Activated T-cell treated with anti-CD3 and anti-CD28 coated beads, Interleukin-2, amount 50 U/mL, for 72 hours (primary cell): ENCODE data around the gene GADD45A. TPM values are rescaled to one million over a fixed set of nuclear protein-coding genes. Genes with fewer than 3 reads are reported as not detected.
"Not testable (repeated sequence)": the region's sequence is repeated elsewhere in the genome, so short reads cannot be mapped to it uniquely, and the experiment has no call there.

ENCODE experiments used
- ATAC-seq, 2 donors: fragments of 150-1000 bp; cut with Tn5 transposase; replicated peaks in 1 of 2; 2 replicates each; pipeline ENCODE4 v1.10.0; 2021; ENCODE audit warnings: moderate library complexity in 2 of 2, mild to moderate bottlenecking in 1 of 2
- DNase-seq, 2 donors: peaks; one replicate each; pipeline ENCODE4 v3.0.0; 2021 to 2022; ENCODE audit warnings: mixed read lengths in 1 of 2
- H3K27ac Mint-ChIP-seq: one replicate; pipeline ENCODE4 v1.8.0; 2022; ENCODE audit warnings: mild to moderate bottlenecking, moderate library complexity, mixed read lengths
- H3K27me3 Mint-ChIP-seq: one replicate; pipeline ENCODE4 v1.8.0; 2022; ENCODE audit warnings: low read depth, mixed read lengths
- H3K36me3 Mint-ChIP-seq, 2 donors: one replicate each; pipeline ENCODE4 v1.8.0; 2022; ENCODE audit warnings: mixed read lengths in 2 of 2, mild to moderate bottlenecking in 1 of 2; ENCODE audit not compliant: insufficient read depth in 2 of 2
- H3K4me1 Mint-ChIP-seq: one replicate; pipeline ENCODE4 v1.8.0; 2022; ENCODE audit warnings: low read depth, mixed read lengths
- H3K4me3 Mint-ChIP-seq, 2 donors: one replicate each; pipeline ENCODE4 v1.8.0; 2022; ENCODE audit warnings: mild to moderate bottlenecking in 2 of 2, mixed read lengths in 2 of 2, moderate library complexity in 2 of 2
- H3K9me3 Mint-ChIP-seq, 2 donors: one replicate each; pipeline ENCODE4 v1.8.0; 2022; ENCODE audit warnings: mixed read lengths in 2 of 2
- total RNA-seq, 2 donors: library from RNA; stranded (reverse); gene quantifications; one replicate each; pipeline ENCODE4 v1.2.3, GENCODE V29; 2022

The GADD45A gene
- total RNA-seq, 2 donors from 2014 or later = 113 to 135 TPM

DNA sequence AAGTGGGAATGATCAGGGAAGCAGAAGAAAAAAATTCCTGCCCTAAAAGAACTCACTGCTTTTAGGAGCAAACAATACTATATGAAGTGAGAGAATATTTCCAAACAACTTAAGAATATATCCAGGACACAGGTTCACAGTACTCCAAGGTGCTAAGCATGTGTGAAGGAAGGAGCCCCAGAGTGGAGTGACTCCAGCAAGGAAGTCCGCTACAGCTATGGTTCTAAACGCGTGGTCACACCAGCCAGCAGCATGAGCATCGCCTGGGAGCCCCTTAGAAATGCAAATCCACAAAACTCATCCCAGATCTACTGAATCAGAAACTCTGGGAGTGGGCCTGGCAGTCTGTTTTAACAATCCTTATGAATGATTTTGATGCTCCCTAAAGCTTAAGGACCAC lies 36.1 kb downstream of the GADD45A start:
- peaks cover 5% of the 10 kb centered on the region for H3K4me1 Mint-ChIP-seq
- H3K27me3 Mint-ChIP-seq = no peaks in the 10 kb centered on the region
- H3K27ac Mint-ChIP-seq = no peak overlapping the region
- no peak overlapping the region for H3K4me3 Mint-ChIP-seq
- H3K9me3 Mint-ChIP-seq = no peaks in the 10 kb centered on the region
- DNase-seq (no peak), ATAC-seq (no peak)
- H3K36me3 Mint-ChIP-seq = no peaks in the 10 kb centered on the region

GRCh38 chr1:67721650-67722291 lies 36.8 kb downstream of the GADD45A start:
- DNase-seq = no peak
- no peak for ATAC-seq
- no peaks in the 10 kb centered on the region for H3K9me3 Mint-ChIP-seq
- H3K36me3 Mint-ChIP-seq = no peaks in the 10 kb centered on the region
- H3K27ac Mint-ChIP-seq = no peak overlapping the region
- no peaks in the 10 kb centered on the region for H3K27me3 Mint-ChIP-seq
- H3K4me3 Mint-ChIP-seq = no peak overlapping the region
- H3K4me1 Mint-ChIP-seq = peaks cover 9% of the 10 kb centered on the region

GRCh38 chr1:67722292-67722944 lies 37.4 kb downstream of the GADD45A start:
- Mint-ChIP-seq H3K36me3 (no peaks in the 10 kb centered on the region), H3K4me3 (no peak overlapping the region), H3K27me3 (no peaks in the 10 kb centered on the region), H3K9me3 (no peaks in the 10 kb centered on the region), H3K4me1 (peaks cover 9% of the 10 kb centered on the region), H3K27ac (no peak overlapping the region)
- DNase-seq (no peak), ATAC-seq (no peak)

DNA sequence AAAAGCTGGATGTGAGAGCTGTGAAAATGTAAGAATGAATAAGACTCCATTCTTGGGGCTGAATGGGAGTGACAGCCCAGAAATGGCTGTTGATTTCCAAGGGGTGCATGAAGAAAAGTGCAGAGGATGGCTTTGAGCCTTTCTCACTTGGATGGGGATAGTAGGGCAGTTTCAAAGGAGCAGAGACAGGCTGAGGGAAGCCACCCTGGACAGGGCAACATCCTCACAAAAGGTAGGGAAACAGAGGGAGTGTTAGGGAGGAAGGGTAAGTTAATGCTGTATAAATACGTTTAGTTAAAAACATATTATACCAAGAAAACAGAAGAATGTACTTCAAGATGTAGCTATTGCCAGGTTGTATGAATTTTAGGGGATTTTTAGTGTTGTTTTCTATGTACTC lies 38.1 kb downstream of the GADD45A start:
- Mint-ChIP-seq H3K27me3 (no peaks in the 10 kb centered on the region), H3K4me3 (no peak overlapping the region), H3K27ac (no peak overlapping the region), H3K4me1 (peaks cover 9% of the 10 kb centered on the region), H3K36me3 (no peaks in the 10 kb centered on the region), H3K9me3 (no peaks in the 10 kb centered on the region)
- DNase-seq (no peak), ATAC-seq (no peak)

- Mint-ChIP-seq H3K9me3 (no peaks in the 10 kb centered on the region), H3K27me3 (no peaks in the 10 kb centered on the region), H3K4me3 (no peak overlapping the region), H3K36me3 (no peaks in the 10 kb centered on the region), H3K27ac (no peak overlapping the region), H3K4me1 (peaks cover 13% of the 10 kb centered on the region)
- ATAC-seq (peak; percentile 91), DNase-seq (peak; percentile 11)
Measured at GRCh38 chr1:67723620-67724019, 38.6 kb downstream of the GADD45A start.

- H3K9me3 Mint-ChIP-seq = no peaks in the 10 kb centered on the region
- no peak overlapping the region for H3K4me3 Mint-ChIP-seq
- peaks cover 22% of the 10 kb centered on the region for H3K4me1 Mint-ChIP-seq
- H3K27me3 Mint-ChIP-seq = peaks cover 7% of the 10 kb centered on the region
- ATAC-seq (no peak), DNase-seq (no peak)
- no peak overlapping the region for H3K27ac Mint-ChIP-seq
- no peaks in the 10 kb centered on the region for H3K36me3 Mint-ChIP-seq
Measured at GRCh38 chr1:67724928-67725560, 40.0 kb downstream of the GADD45A start.

DNA sequence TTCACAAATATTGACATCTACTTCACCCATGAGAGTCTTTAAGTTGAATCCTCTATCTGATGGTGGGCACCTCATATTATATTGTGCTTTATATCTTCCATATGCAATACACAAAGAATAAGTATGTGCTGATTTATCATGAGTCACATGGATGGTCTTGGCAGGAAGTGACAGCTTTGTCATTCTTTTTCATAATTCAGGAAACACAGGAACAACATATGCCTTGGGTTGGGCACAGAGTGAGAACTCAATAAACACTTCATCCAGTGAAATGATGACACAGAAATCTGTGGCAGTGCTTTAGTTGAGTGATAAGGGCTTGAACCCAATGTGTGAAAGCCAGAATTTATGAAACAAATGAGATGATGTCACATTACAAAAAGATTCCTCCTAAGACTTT lies 41.2 kb downstream of the GADD45A start:
- H3K27ac Mint-ChIP-seq = no peak overlapping the region
- DNase-seq (no peak), ATAC-seq (peak; percentile 24 to 51)
- H3K4me1 Mint-ChIP-seq = peaks cover 24% of the 10 kb centered on the region
- peaks cover 7% of the 10 kb centered on the region for H3K27me3 Mint-ChIP-seq
- H3K36me3 Mint-ChIP-seq = no peaks in the 10 kb centered on the region
- H3K9me3 Mint-ChIP-seq = no peaks in the 10 kb centered on the region
- no peak overlapping the region for H3K4me3 Mint-ChIP-seq

- H3K36me3 Mint-ChIP-seq = no peaks in the 10 kb centered on the region
- no peaks in the 10 kb centered on the region for H3K9me3 Mint-ChIP-seq
- no peak overlapping the region for H3K4me3 Mint-ChIP-seq
- H3K4me1 Mint-ChIP-seq = peaks cover 24% of the 10 kb centered on the region
- no peak overlapping the region for H3K27ac Mint-ChIP-seq
- DNase-seq (no peak), ATAC-seq (peak; percentile 36 to 47)
- peaks cover 7% of the 10 kb centered on the region for H3K27me3 Mint-ChIP-seq
Measured at GRCh38 chr1:67729872-67730271, 44.9 kb downstream of the GADD45A start.

GRCh38 chr1:67730312-67730711 lies 45.3 kb downstream of the GADD45A start:
- H3K36me3 Mint-ChIP-seq, H3K27me3 Mint-ChIP-seq, H3K4me3 Mint-ChIP-seq, H3K9me3 Mint-ChIP-seq, H3K27ac Mint-ChIP-seq, DNase-seq, ATAC-seq: not testable (repeated sequence)
- H3K4me1 Mint-ChIP-seq = peaks cover 24% of the 10 kb centered on the region

GRCh38 chr1:67731322-67731721 lies 46.3 kb downstream of the GADD45A start:
- H3K4me1 Mint-ChIP-seq = peaks cover 26% of the 10 kb centered on the region
- H3K36me3 Mint-ChIP-seq = no peaks in the 10 kb centered on the region
- no peak overlapping the region for H3K4me3 Mint-ChIP-seq
- H3K27ac Mint-ChIP-seq = no peak overlapping the region
- ATAC-seq (no peak), DNase-seq (no peak)
- H3K27me3 Mint-ChIP-seq = peaks cover 7% of the 10 kb centered on the region
- no peaks in the 10 kb centered on the region for H3K9me3 Mint-ChIP-seq

DNA sequence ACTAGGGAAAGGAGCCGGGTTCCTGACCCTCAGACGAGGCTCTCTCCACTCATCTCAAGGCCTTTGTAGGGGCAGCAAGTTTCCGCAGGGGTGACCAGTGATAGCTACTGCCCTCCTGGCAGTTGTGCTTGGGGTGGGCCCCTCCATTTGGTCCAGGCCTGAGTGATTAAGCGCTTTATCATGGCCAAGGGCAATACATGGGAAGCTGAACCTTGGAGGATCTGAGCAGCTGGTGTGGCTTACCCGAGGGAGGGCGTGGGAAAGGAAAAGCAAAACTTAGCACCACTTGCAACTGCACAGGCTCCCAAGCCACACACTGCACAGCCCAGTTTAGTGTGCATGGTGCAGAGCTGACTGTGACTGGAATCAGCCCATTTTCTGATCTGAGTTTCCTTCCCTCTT lies 47.8 kb downstream of the GADD45A start:
- Mint-ChIP-seq H3K4me1 (peaks cover 30% of the 10 kb centered on the region), H3K27ac (no peak overlapping the region), H3K36me3 (no peaks in the 10 kb centered on the region)

GRCh38 chr1:67733681-67734322 lies 48.8 kb downstream of the GADD45A start:
- ATAC-seq (no peak), DNase-seq (no peak)
- Mint-ChIP-seq H3K9me3 (no peaks in the 10 kb centered on the region), H3K4me3 (no peak overlapping the region), H3K36me3 (no peaks in the 10 kb centered on the region), H3K27me3 (peaks cover 7% of the 10 kb centered on the region), H3K27ac (no peak overlapping the region), H3K4me1 (peaks cover 25% of the 10 kb centered on the region)

More for the DNA sequence above, 47.8 kb downstream of the GADD45A start:
- no peaks in the 10 kb centered on the region for H3K9me3 Mint-ChIP-seq
- H3K27me3 Mint-ChIP-seq = peaks cover 7% of the 10 kb centered on the region
- no peak overlapping the region for H3K4me3 Mint-ChIP-seq
- DNase-seq = no peak
- no peak for ATAC-seq

GRCh38 chr1:67734323-67734690 lies 49.3 kb downstream of the GADD45A start:
- Mint-ChIP-seq H3K27me3 (peaks cover 2% of the 10 kb centered on the region), H3K4me1 (peaks cover 24% of the 10 kb centered on the region), H3K27ac (no peak overlapping the region), H3K4me3 (no peak overlapping the region), H3K36me3 (no peaks in the 10 kb centered on the region), H3K9me3 (no peaks in the 10 kb centered on the region)
- DNase-seq = no peak
- ATAC-seq = no peak
